Measurements from ENCODE around the gene RPL29.

GRCh38 chr3:52039426-52039825 lies 43.7 kb upstream of the RPL29 start:
- TF ChIP-seq FOXM1 (IDR thresholded peaks at IDR 0.05; ENCODE audit: borderline replicate concordance, low read depth): no peak
- no peak for TF ChIP-seq EP300 (IDR thresholded peaks at IDR 0.05; ENCODE audit: borderline replicate concordance)
